Hematopoietic multipotent progenitor cell treated with erythropoietin and hydrocortisone succinate and interleukin-3 and kit ligand, for 8 days (in vitro differentiated cells): ENCODE data around the gene TXLNG.

Experiments
- DNase-seq: peaks from one replicate; pipeline ENCODE4 v3.0.0-alpha.2; 2015

Gene TXLNG

GRCh38 chrX:16839219-16839851 lies 53.1 kb downstream of the TXLNG start:
- DNase-seq = peak; percentile 77

- DNase-seq = no peak
Observed at GRCh38 chrX:16839852-16840460, 53.7 kb downstream of the TXLNG start.

DNA sequence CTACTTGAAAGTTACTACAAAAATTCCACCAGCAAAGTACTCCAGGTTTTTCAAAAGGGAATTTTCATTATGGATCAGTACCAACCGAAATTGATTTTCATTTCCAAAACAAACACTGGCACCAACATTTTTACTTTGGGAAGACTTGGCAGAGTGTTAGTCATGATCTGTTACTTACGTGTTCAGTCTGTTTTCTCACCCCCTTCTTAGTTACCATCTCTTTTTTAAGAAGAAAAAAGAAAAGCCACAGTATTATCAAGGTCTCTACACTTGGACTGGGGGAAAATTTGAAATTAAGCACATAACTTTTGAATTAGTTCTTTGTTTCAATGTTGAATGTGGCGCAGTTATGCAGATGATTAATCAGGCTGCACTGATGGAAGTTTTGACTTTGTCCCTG lies 56.4 kb downstream of the TXLNG start:
- DNase-seq = no peak

DNA sequence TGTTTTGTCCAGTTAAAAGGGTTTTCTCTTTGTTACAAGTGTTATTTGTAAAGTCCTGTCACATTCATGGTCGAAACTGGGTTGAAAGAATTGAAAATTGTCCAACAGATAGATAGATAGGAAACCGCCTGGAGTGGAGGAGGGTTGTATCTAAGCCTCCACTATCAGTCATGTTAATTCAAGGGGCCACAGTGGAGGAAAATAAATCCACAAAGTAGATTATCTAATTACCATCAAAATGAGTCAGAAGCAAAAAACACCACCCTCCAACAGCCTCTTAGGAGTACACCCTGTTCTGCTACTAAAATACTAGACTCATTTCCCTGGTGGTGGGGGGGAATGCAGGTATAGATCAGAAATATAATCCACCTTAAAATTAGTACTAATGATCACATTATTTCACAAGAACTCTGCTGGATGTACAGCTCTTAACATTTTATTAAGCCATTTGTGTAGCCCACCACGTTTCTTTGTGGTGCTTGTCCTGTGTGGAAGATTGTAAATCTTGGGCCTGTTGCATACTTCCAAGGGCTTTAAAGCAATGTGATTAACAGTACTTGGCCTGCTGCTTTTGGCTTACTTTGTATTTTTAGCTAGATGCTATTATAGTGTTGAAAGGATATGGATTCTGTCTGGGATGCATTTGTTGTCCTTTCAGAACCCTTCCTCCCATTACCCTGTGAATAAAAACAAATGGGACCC lies 57.1 kb downstream of the TXLNG start:
- DNase-seq = peak; percentile 39

DNA sequence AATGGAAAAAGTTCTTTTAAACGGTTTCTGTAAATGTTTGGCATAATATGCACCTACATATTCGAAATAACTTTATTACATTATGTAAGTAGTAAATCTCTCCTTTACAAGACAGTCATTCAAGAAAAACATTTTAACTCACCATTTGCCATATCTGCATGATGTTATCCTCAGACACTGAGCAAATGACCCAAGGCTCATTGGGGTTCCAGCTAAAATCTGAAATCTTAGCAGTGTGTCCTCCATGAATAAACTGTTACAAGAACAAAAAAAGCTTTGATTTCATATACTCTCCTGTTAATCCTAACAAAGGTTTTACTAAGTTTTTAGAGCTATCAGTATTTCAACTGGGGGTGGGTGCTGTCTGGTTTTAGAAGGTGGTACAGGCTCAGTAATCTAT lies 59.4 kb downstream of the TXLNG start:
- DNase-seq = no peak

- DNase-seq = no peak
Observed at GRCh38 chrX:16848541-16848940, 62.3 kb downstream of the TXLNG start.

DNA sequence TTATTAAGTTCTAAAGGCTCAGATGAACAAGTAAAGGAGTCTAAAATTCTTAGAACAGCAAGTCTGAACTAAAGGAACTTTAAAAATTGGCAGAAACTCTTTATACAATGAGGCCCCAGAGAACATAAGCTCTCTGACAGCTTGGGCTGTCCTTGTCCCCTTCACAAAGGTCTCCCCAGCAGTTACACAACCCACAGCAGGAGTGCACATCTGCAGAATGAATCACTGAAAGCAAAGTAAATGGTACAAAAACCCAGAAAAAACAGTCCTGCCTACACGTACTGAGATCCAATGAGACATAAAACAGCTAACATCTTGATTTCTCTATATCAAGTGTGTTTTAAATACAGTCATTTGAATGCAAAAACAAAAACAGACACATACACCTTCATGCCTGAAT lies 65.2 kb downstream of the TXLNG start:
- no peak for DNase-seq

GRCh38 chrX:16851827-16852226 lies 65.6 kb downstream of the TXLNG start:
- DNase-seq = no peak

DNA sequence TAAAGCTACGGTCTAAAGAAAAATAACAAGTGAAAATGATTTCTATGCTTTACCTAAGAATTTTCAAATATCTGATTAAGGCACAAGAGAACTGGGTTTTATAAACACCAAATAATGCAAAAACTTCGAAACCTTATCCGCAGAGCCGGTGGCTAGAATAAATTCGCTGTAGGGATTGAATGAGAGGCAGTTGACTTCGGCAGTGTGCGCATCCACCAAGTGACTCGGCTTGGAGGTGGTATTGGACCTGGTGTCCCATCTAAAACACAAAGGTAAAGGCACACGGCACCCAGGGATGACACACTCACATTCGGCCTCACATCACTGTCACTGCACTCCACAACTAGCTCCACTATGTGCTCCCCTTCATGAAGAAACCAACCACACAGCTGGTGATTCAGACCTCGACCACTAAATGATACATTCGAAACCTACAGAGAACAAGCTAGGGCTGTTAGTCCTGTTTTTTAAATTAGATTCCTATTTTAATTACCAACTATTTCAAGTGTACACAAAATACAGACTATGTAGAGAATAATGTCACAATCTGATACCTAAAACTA lies 66.4 kb downstream of the TXLNG start:
- DNase-seq = no peak

DNA sequence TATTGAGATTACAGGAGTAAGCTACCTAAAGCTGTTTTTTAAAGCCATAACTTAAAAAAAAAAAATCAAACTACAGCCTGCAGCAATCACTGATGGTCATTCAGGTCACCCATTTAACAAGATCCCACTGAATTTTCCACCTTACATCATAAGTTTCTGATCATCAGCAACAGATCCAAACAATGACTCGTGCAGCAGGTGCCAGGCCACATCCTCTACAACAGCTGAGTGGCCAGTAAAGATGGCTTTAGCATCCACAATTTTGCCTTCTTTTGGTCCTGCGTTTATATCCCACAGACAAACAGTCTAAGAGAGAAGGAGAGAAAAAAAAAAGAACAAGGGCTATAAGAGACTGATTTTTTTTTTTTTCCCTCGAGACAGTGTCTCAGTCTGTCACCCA lies 67.3 kb downstream of the TXLNG start:
- no peak for DNase-seq

DNA sequence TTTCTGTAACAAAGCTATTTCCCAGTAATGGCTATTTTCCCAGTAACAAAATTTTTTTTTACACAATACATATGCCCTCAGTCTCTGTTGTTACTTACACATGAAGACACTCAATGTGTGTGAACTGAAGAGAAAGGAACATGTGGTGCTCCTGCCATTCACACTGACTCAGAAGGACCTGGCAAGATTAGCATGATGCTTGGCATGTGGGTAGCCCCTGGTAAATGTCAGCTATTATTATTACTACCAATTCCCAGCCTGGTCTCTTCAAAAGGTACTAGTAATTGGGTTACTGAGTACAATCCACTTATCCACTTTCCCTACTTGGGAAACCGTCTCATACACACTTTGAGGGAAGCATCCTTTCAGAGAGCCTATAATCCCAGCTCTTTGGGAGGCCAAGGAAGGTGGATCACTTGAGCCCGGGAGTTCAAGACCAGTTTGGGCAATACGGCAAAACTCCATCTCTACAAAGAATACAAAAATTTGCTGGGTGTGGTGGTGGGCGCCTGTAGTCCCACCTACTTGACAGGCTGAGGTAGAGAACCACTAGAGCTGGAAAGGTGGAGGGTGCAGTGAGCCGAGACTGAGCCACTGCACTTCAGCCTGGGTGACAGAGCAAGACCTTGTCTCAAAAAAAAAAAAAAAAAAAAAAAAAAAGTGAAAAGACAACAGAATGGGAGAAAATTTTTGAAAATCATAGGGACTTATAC lies 69.3 kb downstream of the TXLNG start:
- DNase-seq = no peak

- peak; percentile 48 for DNase-seq
Observed at GRCh38 chrX:16856076-16856404, 69.8 kb downstream of the TXLNG start.

- DNase-seq = no peak
Observed at GRCh38 chrX:16856744-16857143, 70.5 kb downstream of the TXLNG start.

DNA sequence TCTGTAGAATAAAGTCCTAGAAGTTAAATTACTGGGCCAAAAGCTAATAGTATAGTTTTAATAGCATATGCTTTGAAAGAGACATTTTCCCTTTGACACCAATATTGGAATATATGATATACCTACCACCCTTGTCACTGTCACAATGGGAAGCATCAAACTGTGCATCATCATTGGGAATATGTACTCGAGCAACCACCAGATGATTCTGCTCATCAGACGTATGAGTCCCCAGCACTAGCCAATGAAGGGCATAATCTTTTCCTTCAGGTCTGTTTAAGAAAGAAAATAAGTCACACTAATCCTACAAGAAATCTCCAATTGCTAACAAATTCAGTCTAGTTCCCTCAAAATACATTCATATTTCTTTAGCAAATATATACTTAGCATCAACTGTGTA lies 76.6 kb downstream of the TXLNG start:
- DNase-seq = no peak

DNA sequence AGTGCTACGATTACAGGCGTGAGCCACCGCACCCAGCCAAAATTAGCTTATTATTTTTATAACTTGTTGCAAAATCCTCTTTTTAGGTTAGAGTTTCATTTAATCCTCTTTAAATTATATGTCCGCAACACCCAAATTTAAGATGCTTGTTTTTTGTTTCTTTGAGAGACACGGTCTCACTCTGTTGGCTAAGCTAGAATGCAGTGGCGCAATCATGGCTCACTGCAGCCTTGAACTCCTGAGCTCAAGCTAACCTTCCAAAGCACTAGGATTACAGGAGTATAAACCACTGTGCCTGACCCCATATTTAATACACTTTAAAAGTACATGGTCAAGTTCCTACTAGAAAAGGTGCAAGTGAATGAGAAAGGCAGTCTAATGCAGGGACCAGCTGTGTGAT lies 81.7 kb downstream of the TXLNG start:
- no peak for DNase-seq

- no peak for DNase-seq
Observed at GRCh38 chrX:16868920-16869319, 82.7 kb downstream of the TXLNG start.

- DNase-seq = peak; percentile 40
Observed at GRCh38 chrX:16869393-16870094, 83.3 kb downstream of the TXLNG start.

DNA sequence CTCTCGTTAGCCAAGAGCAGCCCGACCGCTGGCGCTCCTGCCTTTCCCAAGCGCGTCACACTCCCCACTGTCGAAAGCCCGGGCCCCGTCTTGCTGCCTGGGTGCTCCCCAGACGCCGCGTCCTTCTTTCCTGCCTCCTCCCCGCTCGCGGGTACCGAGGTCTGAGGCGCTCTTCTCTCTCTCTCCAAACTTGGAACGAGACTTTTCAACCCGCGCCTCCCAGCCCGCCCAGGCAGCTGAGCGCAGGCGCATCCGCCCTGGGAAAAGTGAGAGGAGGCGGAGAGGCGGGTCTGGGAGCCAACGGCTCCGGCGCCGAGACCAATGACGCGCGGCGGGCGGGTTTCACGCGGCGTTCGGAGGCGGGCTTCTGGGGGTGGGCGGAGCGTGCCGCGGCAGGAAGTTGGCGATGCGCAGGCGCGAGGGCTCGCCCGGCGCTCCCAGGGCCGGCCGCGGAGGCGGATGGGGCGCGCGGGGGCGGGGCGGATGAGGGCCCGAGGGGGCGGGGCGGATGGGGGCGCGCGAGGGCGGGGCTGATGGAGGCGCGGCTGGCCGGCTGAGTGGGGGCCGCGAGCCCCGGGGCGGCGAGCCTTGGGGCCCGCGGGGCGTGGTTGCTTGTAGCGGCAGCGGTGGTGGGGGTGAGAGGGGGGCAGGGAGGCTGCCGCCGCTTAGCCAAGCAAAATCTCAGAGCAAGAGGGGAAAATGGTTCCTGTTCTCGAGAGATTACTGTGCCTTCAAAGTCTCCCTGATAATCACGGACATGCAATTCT lies 84.0 kb downstream of the TXLNG start, which contains the start of gene RBBP7:
TSS of gene RBBP7 (minus strand) at position 268 of the 767 bp plus-strand sequence. CDS start 309 bp downstream, outside the sequence.
- DNase-seq = peak; percentile 90

DNA sequence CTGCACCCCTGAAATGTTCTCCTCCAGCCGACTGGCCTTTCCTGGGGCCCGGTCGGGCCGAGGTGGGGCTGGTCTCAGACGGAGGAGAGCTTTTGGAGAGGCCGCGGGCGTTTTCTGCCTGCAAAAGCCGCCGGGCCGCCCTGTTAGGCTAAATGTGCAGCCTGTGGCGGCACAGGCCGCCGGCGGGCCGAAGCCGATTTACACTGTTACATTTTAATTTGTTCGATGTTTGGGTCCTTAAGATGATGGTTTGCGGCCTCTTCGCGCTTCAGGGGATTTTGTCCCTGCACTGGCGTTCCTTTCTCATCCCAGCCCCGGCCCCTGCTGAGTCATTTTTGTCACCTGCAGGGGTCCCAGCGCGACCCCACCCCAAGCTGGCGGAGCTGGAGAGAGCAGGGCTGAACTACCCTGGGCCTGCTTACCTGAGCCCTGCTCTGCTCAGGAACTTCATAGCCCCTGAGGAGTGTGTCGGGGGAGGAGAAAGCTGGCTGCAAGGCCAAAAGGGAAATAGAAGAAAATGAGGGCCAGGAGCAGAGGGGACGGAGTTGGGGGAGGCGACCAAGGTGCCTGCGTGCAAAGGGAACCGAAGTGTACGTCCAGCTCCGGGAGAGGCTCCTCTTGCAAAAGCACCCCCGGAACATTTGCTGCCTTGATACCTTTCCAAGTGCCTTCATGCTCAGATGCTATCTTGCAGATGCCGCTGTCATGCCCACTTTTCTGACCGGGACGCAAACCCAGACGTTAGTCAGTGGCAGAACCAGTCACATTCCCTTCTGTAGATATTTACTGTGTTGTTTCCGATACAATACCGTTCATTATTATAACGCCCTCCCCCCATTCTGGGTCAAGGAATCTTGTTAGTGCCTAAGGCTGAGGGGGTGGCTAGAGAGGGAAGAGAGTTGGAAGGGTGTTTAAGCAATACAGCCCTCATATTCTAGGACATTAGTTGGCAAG lies 84.9 kb downstream of the TXLNG start:
- DNase-seq = peak; percentile 20

DNA sequence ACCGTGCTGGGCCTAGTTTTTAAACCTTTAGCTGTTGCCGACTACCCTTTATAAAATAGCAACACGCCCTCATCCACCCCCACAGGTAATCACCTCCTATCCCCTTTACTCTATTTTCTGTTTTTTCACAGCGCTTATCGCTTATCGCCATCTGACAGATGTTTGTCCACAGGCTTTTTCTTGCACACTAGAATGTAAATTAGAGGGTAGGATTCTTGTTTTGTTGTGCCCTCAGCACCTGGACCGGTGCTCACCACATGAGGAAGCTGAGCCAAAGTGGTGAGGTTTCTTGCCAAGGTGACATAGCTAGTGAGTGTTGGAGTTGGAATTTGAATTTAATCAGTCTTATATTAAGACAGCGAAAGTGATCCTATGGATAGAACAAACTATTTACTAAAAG lies 86.8 kb downstream of the TXLNG start:
- DNase-seq = no peak
